Esophagus muscularis mucosa (tissue), 4 donors: ENCODE measurements around the gene RALA. TPM values are rescaled to one million over a fixed set of nuclear protein-coding genes. Genes with fewer than 3 reads are reported as not detected.
A peak's percentile ranks its signal among the peaks of the same experiment; 100 is the strongest.
"Not testable (repeated sequence)": the region's sequence is repeated elsewhere in the genome, so short reads cannot be mapped to it uniquely, and the experiment has no call there.

Experiments used
- DNase-seq: peaks from one replicate; pipeline ENCODE4 v3.0.0-alpha.2; 2017; ENCODE audit errors: extremely low spot score
- H3K27ac ChIP-seq, 4 donors: fragments of 200-600 bp; sonication (generic); replicated peaks in 1 of 4; 1 replicate in 3 of 4; 2 replicates in 1 of 4; pipeline ENCODE4 v1.5.1; 2016 to 2019; ENCODE audit warnings: mild to moderate bottlenecking in 1 of 4
- H3K27me3 ChIP-seq, 4 donors: fragments of 200-600 bp; sonication (generic); one replicate each; pipeline versions ENCODE4 v1.5.1 to v1.6.0; 2016 to 2019
- H3K36me3 ChIP-seq, 4 donors: fragments of 200-600 bp; sonication (generic); one replicate each; pipeline ENCODE4 v1.5.1; 2016 to 2019
- H3K4me1 ChIP-seq, 4 donors: fragments of 200-600 bp; sonication (generic); one replicate each; pipeline ENCODE4 v1.5.1; 2016 to 2019
- H3K4me3 ChIP-seq, 4 donors: fragments of 200-600 bp; sonication (generic); 1 replicate in 2 of 4; 2 replicates in 2 of 4; pipeline ENCODE4 v1.5.1; 2016 to 2019; ENCODE audit warnings: mild to moderate bottlenecking in 4 of 4, moderate library complexity in 1 of 4
- H3K9me3 ChIP-seq, 4 donors: fragments of 200-600 bp; sonication (generic); 1 replicate in 3 of 4; 2 replicates in 1 of 4; pipeline ENCODE4 v1.5.1; 2016 to 2019
- EP300 ChIP-seq: sonication (generic); formaldehyde crosslinking; IDR thresholded peaks from one replicate; pipeline ENCODE4 v1.6.1; 2017; ENCODE audit warnings: antibody characterized with exemption
- POLR2A ChIP-seq: fragments of 450-650 bp; IDR thresholded peaks from one replicate; pipeline ENCODE4 v1.6.1; 2017; ENCODE audit warnings: antibody characterized with exemption, moderate library complexity, mild to moderate bottlenecking, low read depth
- POLR2AphosphoS5 ChIP-seq, 2 donors: sonication (generic); formaldehyde crosslinking; IDR thresholded peaks; one replicate each; pipeline ENCODE4 v1.6.1; 2017; ENCODE audit warnings: antibody characterized with exemption in 2 of 2
- WGBS: methylation state at CpG from one replicate; pipeline ENCODE4 v1.1.5; 2018; 5-methylcytosine and 5-hydroxymethylcytosine counted together
- intact Hi-C: fragments of 100-400 bp; cut with DNase I; formaldehyde crosslinking; loops from one replicate; pipeline ENCODE4 v1.15.1; 2023
- total RNA-seq, 4 donors: library from RNA; depleted of rRNA; stranded (reverse); fragments of >200 nt; gene quantifications; one replicate each; pipeline versions ENCODE4 v1.1.0 to v1.2.1, GENCODE V29; 2016
- TF ChIP-seq, protein P1 (sequence below), 3 experiments: fragments of 200-600 bp in 2 of 3; fragments of 450-650 bp in 1 of 3; sonication (generic) in 2 of 3; IDR thresholded peaks; one replicate each; pipeline ENCODE4 v1.5.1; 2017 to 2019; ENCODE audit warnings: antibody characterized with exemption in 3 of 3, mild to moderate bottlenecking in 2 of 3, moderate library complexity in 1 of 3

RALA gene
- total RNA-seq, 4 donors from 2014 or later, result 12.3 to 25.1 (median 19.6) TPM

DNA sequence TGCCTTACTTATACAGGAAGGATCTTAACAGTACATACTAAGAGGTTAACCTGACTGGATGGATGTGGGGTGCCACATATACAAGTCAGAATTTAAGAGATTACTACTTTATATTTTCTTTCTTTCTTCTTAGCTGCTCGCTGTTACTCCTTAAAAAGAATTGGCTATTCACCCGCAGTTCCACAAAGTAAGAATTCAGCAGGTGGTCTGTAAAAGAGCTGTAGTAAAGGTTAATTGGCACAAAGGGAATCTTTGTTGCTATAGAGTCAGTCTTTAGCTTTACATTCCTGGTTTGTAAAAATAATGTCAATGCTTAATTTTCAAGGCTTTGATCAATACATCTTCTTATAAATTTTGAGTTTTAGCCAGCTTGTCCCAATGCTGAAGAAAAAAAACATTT lies 43.2 kb downstream of the RALA start:
- Histone ChIP-seq H3K36me3 (peaks cover 0 to 4% (median 0%) of the 10 kb centered on the region in 4 donors), H3K4me1 (peaks cover 10 to 16% (median 14%) of the 10 kb centered on the region in 4 donors), H3K27me3 (no peaks in the 10 kb centered on the region), H3K27ac (no peak overlapping the region), H3K9me3 (no peaks in the 10 kb centered on the region), H3K4me3 (no peak overlapping the region)
- intact Hi-C loops, result no loop called here
- no peak for TF ChIP-seq EP300
- TF ChIP-seq, protein P1, sequence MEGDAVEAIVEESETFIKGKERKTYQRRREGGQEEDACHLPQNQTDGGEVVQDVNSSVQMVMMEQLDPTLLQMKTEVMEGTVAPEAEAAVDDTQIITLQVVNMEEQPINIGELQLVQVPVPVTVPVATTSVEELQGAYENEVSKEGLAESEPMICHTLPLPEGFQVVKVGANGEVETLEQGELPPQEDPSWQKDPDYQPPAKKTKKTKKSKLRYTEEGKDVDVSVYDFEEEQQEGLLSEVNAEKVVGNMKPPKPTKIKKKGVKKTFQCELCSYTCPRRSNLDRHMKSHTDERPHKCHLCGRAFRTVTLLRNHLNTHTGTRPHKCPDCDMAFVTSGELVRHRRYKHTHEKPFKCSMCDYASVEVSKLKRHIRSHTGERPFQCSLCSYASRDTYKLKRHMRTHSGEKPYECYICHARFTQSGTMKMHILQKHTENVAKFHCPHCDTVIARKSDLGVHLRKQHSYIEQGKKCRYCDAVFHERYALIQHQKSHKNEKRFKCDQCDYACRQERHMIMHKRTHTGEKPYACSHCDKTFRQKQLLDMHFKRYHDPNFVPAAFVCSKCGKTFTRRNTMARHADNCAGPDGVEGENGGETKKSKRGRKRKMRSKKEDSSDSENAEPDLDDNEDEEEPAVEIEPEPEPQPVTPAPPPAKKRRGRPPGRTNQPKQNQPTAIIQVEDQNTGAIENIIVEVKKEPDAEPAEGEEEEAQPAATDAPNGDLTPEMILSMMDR (IDR thresholded peaks at IDR 0.05), result no peak
- no peak for TF ChIP-seq POLR2AphosphoS5 (IDR thresholded peaks at IDR 0.05)
- TF ChIP-seq POLR2A, result no peak
- DNase-seq, result no peak
- 90% methylated on average over 2 of the region's 2 CpGs for WGBS

- no peak for TF ChIP-seq EP300
- TF ChIP-seq POLR2A, result no peak
- TF ChIP-seq, protein P1 (IDR thresholded peaks at IDR 0.05), result no peak
- no peak for TF ChIP-seq POLR2AphosphoS5 (IDR thresholded peaks at IDR 0.05)
- WGBS, result 70% methylated on average over 3 of the region's 3 CpGs
- intact Hi-C loops, result no loop called here
Observed at GRCh38 chr7:39667341-39667923, 44.1 kb downstream of the RALA start.

GRCh38 chr7:39668280-39668679 lies 44.9 kb downstream of the RALA start:
- 88% methylated on average over 4 of the region's 4 CpGs for WGBS
- intact Hi-C loops, result not testable (repeated sequence)
- H3K4me1 ChIP-seq, result peaks cover 10 to 28% (median 18%) of the 10 kb centered on the region in 4 donors

More at GRCh38 chr7:39667341-39667923, 44.1 kb downstream of the RALA start:
- Histone ChIP-seq H3K36me3 (no peaks in the 10 kb centered on the region), H3K27me3 (no peaks in the 10 kb centered on the region), H3K4me1 (peaks cover 10 to 23% (median 17%) of the 10 kb centered on the region in 4 donors), H3K4me3 (no peak overlapping the region), H3K9me3 (no peaks in the 10 kb centered on the region), H3K27ac (peak overlapping the region in 1 of 4 donors; percentile 13)
- DNase-seq, result no peak

GRCh38 chr7:39670052-39670451 lies 46.7 kb downstream of the RALA start:
- intact Hi-C loops, result no loop called here
- no peak overlapping the region for H3K4me3 ChIP-seq
- TF ChIP-seq, protein P1 (IDR thresholded peaks at IDR 0.05), result no peak
- no peak for TF ChIP-seq EP300
- TF ChIP-seq POLR2A, result no peak
- TF ChIP-seq POLR2AphosphoS5 (IDR thresholded peaks at IDR 0.05), result no peak
- no peaks in the 10 kb centered on the region for H3K9me3 ChIP-seq
- no peak for DNase-seq
- no peaks in the 10 kb centered on the region for H3K36me3 ChIP-seq
- peaks cover 22 to 39% (median 33%) of the 10 kb centered on the region in 4 donors for H3K4me1 ChIP-seq
- WGBS, result 90% methylated on average over 2 of the region's 2 CpGs
- H3K27ac ChIP-seq, result no peak overlapping the region
- no peaks in the 10 kb centered on the region for H3K27me3 ChIP-seq

More at GRCh38 chr7:39668280-39668679, 44.9 kb downstream of the RALA start:
- H3K4me3 ChIP-seq, H3K9me3 ChIP-seq, H3K27ac ChIP-seq, H3K27me3 ChIP-seq, DNase-seq, H3K36me3 ChIP-seq: not testable (repeated sequence)

DNA sequence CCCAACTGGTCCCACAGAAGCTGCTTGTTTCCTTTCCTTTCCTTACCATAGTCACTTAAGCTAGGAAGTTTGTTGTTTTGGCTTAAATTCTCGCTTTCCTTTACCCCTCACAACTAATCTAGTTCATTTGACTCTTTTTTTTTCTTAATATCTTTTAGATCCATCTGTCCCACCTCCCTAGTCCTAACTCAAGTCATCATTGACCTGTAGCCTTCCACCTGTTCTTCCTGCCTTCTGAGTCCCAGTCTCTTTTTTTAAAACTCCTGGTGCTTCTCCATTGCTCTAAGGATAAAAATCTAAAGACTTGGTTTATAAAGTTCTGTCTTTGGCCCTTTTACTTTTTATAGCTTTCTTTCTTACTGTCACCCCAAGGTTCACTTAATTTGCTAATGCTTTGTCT lies 47.6 kb downstream of the RALA start:
- intact Hi-C loops, result no loop called here
- no peak for TF ChIP-seq EP300
- no peak for TF ChIP-seq POLR2AphosphoS5 (IDR thresholded peaks at IDR 0.05)
- TF ChIP-seq POLR2A, result no peak
- TF ChIP-seq, protein P1 (IDR thresholded peaks at IDR 0.05), result no peak
- H3K4me3 ChIP-seq, result no peak overlapping the region
- no peaks in the 10 kb centered on the region for H3K27me3 ChIP-seq
- 97% methylated on average over 1 of the region's 1 CpG for WGBS
- H3K27ac ChIP-seq, result no peak overlapping the region
- peaks cover 23 to 41% (median 35%) of the 10 kb centered on the region in 4 donors for H3K4me1 ChIP-seq
- no peaks in the 10 kb centered on the region for H3K9me3 ChIP-seq
- DNase-seq, result no peak
- no peaks in the 10 kb centered on the region for H3K36me3 ChIP-seq
